Measurements from ENCODE around the gene MYOM3. TPM values are rescaled to one million over a fixed set of nuclear protein-coding genes. Genes with fewer than 3 reads are reported as not detected.

Gene MYOM3
- not detected in 2 replicates for polyA plus RNA-seq

GRCh38 chr1:24111996-24112779 lies at the start of gene MYOM3:
MYOM3 (minus strand) TSS chr1:24112135; CDS start chr1:24108636, 3,499 bp downstream.

GRCh38 chr1:24142546-24143534 lies 30.9 kb upstream of the MYOM3 start, which contains the start of gene IL22RA1:
IL22RA1 (minus strand) TSS chr1:24143140; CDS start chr1:24143082, 58 bp downstream.

Other genes with a start within 250 kb of the MYOM3 start
- gene FUCA1, start 243.8 kb downstream of the MYOM3 start, polyA plus RNA-seq, result 23.3 and 23.5 TPM in 2 replicates
- not detected in 2 replicates for gene CNR2, start 198.8 kb downstream of the MYOM3 start, polyA plus RNA-seq
- gene PNRC2, start 152.3 kb downstream of the MYOM3 start, polyA plus RNA-seq, result 85.7 and 101 TPM in 2 replicates
- gene SRSF10, start 131.8 kb downstream of the MYOM3 start, polyA plus RNA-seq, result 77.6 and 90.2 TPM in 2 replicates
- not detected in 2 replicates for gene IL22RA1, start 31.0 kb upstream of the MYOM3 start, polyA plus RNA-seq
- gene IFNLR1, start 75.2 kb upstream of the MYOM3 start, polyA plus RNA-seq, result not detected in 2 replicates
- 0.13 TPM in 1 of 2 replicates, not detected in the other for gene GRHL3, start 207.2 kb upstream of the MYOM3 start, polyA plus RNA-seq

All from Purkinje cell (primary cell).